Keratinocyte (primary cell): ENCODE results near the gene MDN1. TPM values are rescaled to one million over a fixed set of nuclear protein-coding genes. Genes with fewer than 3 reads are reported as not detected.

Experiments
- DNase-seq: peaks from one replicate; pipeline ENCODE4 v3.0.0-alpha.2; 2011; ENCODE audit warnings: low read depth, missing footprints, low spot score
- FAIRE-seq: peaks from 2 replicates; lab custom pipeline; 2011; peaks lifted over from hg19 to GRCh38; lab: Jason Lieb, UNC
- H2AFZ ChIP-seq: 2 replicates; pipeline ENCODE4 v1.6.0; 2012; ENCODE audit warnings: low read length, control low read depth, inconsistent platforms; ENCODE audit not compliant: control insufficient read depth
- H3K27ac ChIP-seq: 2 replicates; pipeline ENCODE4 v1.5.1; 2011; ENCODE audit warnings: low read length; ENCODE audit not compliant: control insufficient read depth, insufficient read depth
- H3K27me3 ChIP-seq: 3 replicates; pipeline ENCODE4 v1.6.0; 2011; ENCODE audit warnings: low read length; ENCODE audit not compliant: control insufficient read depth, insufficient read depth; ENCODE audit errors: extremely low read depth
- H3K36me3 ChIP-seq, 2 experiments: 2 replicates in 1 of 2; 3 replicates in 1 of 2; pipeline ENCODE4 v1.5.1; 2011; ENCODE audit warnings: low read length in 2 of 2, mild to moderate bottlenecking in 1 of 2; ENCODE audit not compliant: control insufficient read depth in 2 of 2, insufficient read depth in 2 of 2; ENCODE audit errors: extremely low read depth in 1 of 2
- H3K4me1 ChIP-seq: 3 replicates; pipeline ENCODE4 v1.5.1; 2011; ENCODE audit warnings: low read length; ENCODE audit not compliant: control insufficient read depth, insufficient read depth; ENCODE audit errors: extremely low read depth
- H3K4me2 ChIP-seq: 3 replicates; pipeline ENCODE4 v1.6.0; 2011; ENCODE audit warnings: low read depth, low read length; ENCODE audit not compliant: control insufficient read depth, insufficient read depth; ENCODE audit errors: extremely low read depth
- H3K4me3 ChIP-seq, 3 experiments: fragments of 200-600 bp in 1 of 3; sonication (generic) in 1 of 3; 2 replicates in 2 of 3; 3 replicates in 1 of 3; pipeline ENCODE4 v1.5.1; 2011 to 2016; ENCODE audit warnings: low read length in 3 of 3, mild to moderate bottlenecking in 3 of 3, control low read depth in 2 of 3, inconsistent platforms in 1 of 3, low read depth in 1 of 3, mixed read lengths in 1 of 3, mixed run types in 1 of 3, moderate library complexity in 1 of 3; ENCODE audit not compliant: control insufficient read depth in 2 of 3, insufficient read depth in 2 of 3; ENCODE audit errors: extremely low read depth in 1 of 3
- H3K79me2 ChIP-seq: 2 replicates; pipeline ENCODE4 v1.6.0; 2012; ENCODE audit warnings: low read length; ENCODE audit not compliant: control insufficient read depth, insufficient read depth
- H3K9ac ChIP-seq: 3 replicates; pipeline ENCODE4 v1.6.0; 2011; ENCODE audit warnings: low read length; ENCODE audit not compliant: control insufficient read depth, insufficient read depth; ENCODE audit errors: extremely low read depth
- H3K9me1 ChIP-seq: 3 replicates; pipeline ENCODE4 v1.6.0; 2011; ENCODE audit warnings: low read length; ENCODE audit not compliant: control insufficient read depth, insufficient read depth; ENCODE audit errors: extremely low read depth
- H3K9me3 ChIP-seq: 2 replicates; pipeline ENCODE4 v1.5.1; 2012; ENCODE audit warnings: low read depth, low read length; ENCODE audit not compliant: control insufficient read depth
- H4K20me1 ChIP-seq: 3 replicates; pipeline ENCODE4 v1.6.0; 2011; ENCODE audit warnings: low read length; ENCODE audit not compliant: control insufficient read depth, insufficient read depth; ENCODE audit errors: extremely low read depth
- EZH2 ChIP-seq: IDR thresholded peaks from one replicate; pipeline ENCODE4 v1.6.1; 2012; ENCODE audit warnings: inconsistent platforms, mild to moderate bottlenecking, low read length, moderate library complexity
- dilution Hi-C: fragments of 300-500 bp; cut with MboI; formaldehyde crosslinking; loops from one replicate; pipeline ENCODE4 v1.7.0; 2020; ENCODE audit warnings: low sequenced_read_pairs; ENCODE audit not compliant: extremely low pct_ligation_motif_present
- polyA plus RNA-seq, 5 experiments: library from polyadenylated mRNA; depleted of rRNA in 3 of 5; stranded (reverse) in 3 of 5; stranded (forward) in 1 of 5; unstranded in 1 of 5; fragments of >200 nt; gene quantifications; 1 replicate in 1 of 5; 2 replicates in 3 of 5; 3 replicates in 1 of 5; pipeline versions ENCODE4 v1.2.1 to v1.2.3, GENCODE V29; 2011 to 2012; ENCODE audit warnings: missing spikeins in 2 of 5, low read depth in 1 of 5, low replicate concordance in 1 of 5
- TF ChIP-seq, protein P1 (sequence below), 3 experiments: IDR thresholded peaks in 1 of 3; conservative IDR thresholded peaks in 1 of 3; optimal IDR thresholded peaks in 1 of 3; 2 replicates in 2 of 3; 3 replicates in 1 of 3; pipeline versions ENCODE3 to v1.5.1; 2011; ENCODE audit warnings: low read length in 3 of 3, mild to moderate bottlenecking in 3 of 3, moderate library complexity in 2 of 3, control low read depth in 1 of 3, inconsistent platforms in 1 of 3; ENCODE audit not compliant: insufficient read depth in 2 of 3; ENCODE audit errors: extremely low read depth in 1 of 3

The MDN1 gene
- polyA plus RNA-seq, 1 donor (not counting 4 experiments of a cell fraction or from before 2014, with no cell fraction given) = 16.0 TPM

DNA sequence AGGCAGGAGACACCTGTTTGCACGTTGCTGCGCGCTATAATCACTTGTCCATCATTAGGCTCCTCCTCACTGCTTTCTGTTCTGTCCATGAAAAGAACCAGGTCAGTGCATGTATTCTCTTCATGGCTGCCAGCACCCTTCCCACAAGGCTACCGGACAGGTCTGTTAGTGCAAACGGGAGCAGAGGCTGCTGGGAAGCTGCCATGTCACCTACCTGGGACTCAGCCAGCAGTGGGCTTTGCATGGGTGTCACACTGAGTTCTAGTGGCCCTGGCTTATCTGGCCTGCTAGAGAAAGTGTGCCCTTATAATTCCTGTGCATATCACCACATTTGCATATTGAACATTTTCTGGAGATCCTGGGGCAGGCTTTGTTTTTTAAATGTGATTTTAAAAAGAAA lies 205.8 kb downstream of the MDN1 start:
- no peaks in the 10 kb centered on the region for H3K36me3 ChIP-seq
- DNase-seq (no peak), FAIRE-seq (no peak)
- no peaks in the 10 kb centered on the region for H4K20me1 ChIP-seq
- H3K27me3 ChIP-seq = no peaks in the 10 kb centered on the region
- H2AFZ ChIP-seq = no peak overlapping the region
- no peak overlapping the region for H3K4me2 ChIP-seq
- no peak overlapping the region for H3K9ac ChIP-seq
- TF ChIP-seq, protein P1, sequence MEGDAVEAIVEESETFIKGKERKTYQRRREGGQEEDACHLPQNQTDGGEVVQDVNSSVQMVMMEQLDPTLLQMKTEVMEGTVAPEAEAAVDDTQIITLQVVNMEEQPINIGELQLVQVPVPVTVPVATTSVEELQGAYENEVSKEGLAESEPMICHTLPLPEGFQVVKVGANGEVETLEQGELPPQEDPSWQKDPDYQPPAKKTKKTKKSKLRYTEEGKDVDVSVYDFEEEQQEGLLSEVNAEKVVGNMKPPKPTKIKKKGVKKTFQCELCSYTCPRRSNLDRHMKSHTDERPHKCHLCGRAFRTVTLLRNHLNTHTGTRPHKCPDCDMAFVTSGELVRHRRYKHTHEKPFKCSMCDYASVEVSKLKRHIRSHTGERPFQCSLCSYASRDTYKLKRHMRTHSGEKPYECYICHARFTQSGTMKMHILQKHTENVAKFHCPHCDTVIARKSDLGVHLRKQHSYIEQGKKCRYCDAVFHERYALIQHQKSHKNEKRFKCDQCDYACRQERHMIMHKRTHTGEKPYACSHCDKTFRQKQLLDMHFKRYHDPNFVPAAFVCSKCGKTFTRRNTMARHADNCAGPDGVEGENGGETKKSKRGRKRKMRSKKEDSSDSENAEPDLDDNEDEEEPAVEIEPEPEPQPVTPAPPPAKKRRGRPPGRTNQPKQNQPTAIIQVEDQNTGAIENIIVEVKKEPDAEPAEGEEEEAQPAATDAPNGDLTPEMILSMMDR (optimal IDR thresholded peaks at IDR 0.05 in 1 of 3, IDR thresholded peaks at IDR 0.05 in 1 of 3, conservative IDR thresholded peaks at IDR 0.05 in 1 of 3; ENCODE audit: extremely low read depth in 1 of 3, insufficient read depth in 2 of 3, low read length in 3 of 3) = no peak
- no peak for TF ChIP-seq EZH2
- dilution Hi-C loops = no loop called here
- H3K79me2 ChIP-seq = no peaks in the 10 kb centered on the region
- H3K9me3 ChIP-seq = no peaks in the 10 kb centered on the region
- H3K9me1 ChIP-seq = no peaks in the 10 kb centered on the region
- peaks cover 8% of the 10 kb centered on the region for H3K4me1 ChIP-seq
- no peak overlapping the region for H3K4me3 ChIP-seq
- no peak overlapping the region for H3K27ac ChIP-seq

DNA sequence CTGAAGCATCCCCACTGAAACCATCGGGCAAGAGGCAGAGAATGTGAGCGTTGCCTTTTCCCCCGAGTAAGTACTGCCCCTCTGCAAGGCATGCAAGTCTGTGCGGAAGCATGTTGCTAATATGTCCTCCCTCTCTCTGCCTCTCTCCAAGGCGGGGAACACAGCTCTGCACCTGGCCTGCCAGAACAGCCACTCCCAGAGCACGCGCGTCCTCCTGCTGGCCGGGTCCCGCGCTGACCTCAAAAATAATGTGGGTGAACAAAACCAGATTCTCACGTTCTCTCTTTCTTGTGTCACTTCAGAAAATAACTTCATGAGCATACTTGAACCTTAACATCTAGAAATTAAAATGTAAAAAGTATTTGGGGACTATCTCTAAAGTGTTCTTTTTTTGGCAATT lies 207.5 kb downstream of the MDN1 start:
- peak overlapping the region; percentile 29 for H2AFZ ChIP-seq
- dilution Hi-C loops = no loop called here
- no peaks in the 10 kb centered on the region for H3K79me2 ChIP-seq
- H3K27ac ChIP-seq = no peak overlapping the region
- TF ChIP-seq EZH2 = no peak
- TF ChIP-seq, protein P1 (optimal IDR thresholded peaks at IDR 0.05 in 1 of 3, IDR thresholded peaks at IDR 0.05 in 1 of 3, conservative IDR thresholded peaks at IDR 0.05 in 1 of 3; ENCODE audit: extremely low read depth in 1 of 3, insufficient read depth in 2 of 3, low read length in 3 of 3) = peak; percentile 22 to 36 (median 35)
- peaks cover 8% of the 10 kb centered on the region for H3K4me1 ChIP-seq
- no peaks in the 10 kb centered on the region for H3K9me1 ChIP-seq
- DNase-seq (no peak), FAIRE-seq (peak; percentile 23)
- H3K9ac ChIP-seq = no peak overlapping the region
- peak overlapping the region; percentile 35 for H3K4me2 ChIP-seq
- H3K27me3 ChIP-seq = no peaks in the 10 kb centered on the region
- H4K20me1 ChIP-seq = no peaks in the 10 kb centered on the region
- H3K4me3 ChIP-seq = no peak overlapping the region
- no peaks in the 10 kb centered on the region for H3K36me3 ChIP-seq
- no peaks in the 10 kb centered on the region for H3K9me3 ChIP-seq
